ENCODE measurements around the gene XPR1. TPM values are rescaled to one million over a fixed set of nuclear protein-coding genes. Genes with fewer than 3 reads are reported as not detected.

Gene XPR1
- total RNA-seq, 1 donor from 2014 or later = 37.9 TPM

GRCh38 chr1:180921386-180921785 lies 289.6 kb downstream of the XPR1 start:
- no peak overlapping the region for H3K4me3 Mint-ChIP-seq
- no peak for DNase-seq (ENCODE audit: low spot score in 2 of 2, unreplicated experiment in 2 of 2)
- H3K27me3 Mint-ChIP-seq (ENCODE audit: low read depth) = no peaks in the 10 kb centered on the region
- H3K27ac Mint-ChIP-seq = no peak overlapping the region
- peaks cover 24% of the 10 kb centered on the region for H3K4me1 Mint-ChIP-seq
- TF ChIP-seq, protein P1, sequence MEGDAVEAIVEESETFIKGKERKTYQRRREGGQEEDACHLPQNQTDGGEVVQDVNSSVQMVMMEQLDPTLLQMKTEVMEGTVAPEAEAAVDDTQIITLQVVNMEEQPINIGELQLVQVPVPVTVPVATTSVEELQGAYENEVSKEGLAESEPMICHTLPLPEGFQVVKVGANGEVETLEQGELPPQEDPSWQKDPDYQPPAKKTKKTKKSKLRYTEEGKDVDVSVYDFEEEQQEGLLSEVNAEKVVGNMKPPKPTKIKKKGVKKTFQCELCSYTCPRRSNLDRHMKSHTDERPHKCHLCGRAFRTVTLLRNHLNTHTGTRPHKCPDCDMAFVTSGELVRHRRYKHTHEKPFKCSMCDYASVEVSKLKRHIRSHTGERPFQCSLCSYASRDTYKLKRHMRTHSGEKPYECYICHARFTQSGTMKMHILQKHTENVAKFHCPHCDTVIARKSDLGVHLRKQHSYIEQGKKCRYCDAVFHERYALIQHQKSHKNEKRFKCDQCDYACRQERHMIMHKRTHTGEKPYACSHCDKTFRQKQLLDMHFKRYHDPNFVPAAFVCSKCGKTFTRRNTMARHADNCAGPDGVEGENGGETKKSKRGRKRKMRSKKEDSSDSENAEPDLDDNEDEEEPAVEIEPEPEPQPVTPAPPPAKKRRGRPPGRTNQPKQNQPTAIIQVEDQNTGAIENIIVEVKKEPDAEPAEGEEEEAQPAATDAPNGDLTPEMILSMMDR (IDR thresholded peaks at IDR 0.05; ENCODE audit: unreplicated experiment) = no peak
- H3K36me3 Mint-ChIP-seq = peaks cover 3% of the 10 kb centered on the region
- H3K9me3 Mint-ChIP-seq = no peaks in the 10 kb centered on the region

DNA sequence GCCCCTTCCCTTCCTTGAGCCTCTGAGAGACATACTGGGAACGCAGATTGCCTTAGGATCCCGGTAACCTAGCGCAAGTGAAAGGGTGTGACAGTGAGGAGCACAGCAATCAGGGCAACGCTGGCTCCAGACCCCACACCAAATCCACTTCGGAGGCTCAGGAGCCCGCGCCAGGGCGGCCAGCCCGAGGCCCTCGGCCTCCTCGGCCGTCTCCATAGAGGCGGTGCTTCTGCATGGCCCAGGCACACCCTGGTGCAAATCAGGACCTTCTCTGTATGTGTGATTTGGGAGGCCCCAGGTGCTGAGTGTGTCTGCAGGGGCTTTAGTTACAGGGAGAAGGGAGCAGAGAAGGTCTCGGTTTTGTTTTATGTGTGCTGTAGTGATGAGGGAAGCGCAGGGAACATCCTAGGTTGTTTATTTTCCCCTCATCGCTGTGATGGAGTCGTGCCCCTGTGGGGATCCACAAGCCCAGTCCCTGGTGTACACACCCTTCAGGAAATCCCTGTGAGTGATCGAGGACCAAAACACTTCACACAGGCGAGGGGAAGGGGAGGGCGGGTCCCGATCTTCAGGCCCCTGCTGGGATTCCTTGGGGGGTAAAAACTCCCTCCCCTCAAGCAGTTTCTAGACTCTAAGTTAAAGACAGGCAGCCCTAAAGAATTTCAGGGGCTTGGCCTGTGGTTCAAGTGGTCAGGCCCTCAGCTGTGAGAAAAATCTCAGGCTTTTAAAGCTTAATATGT lies 290.2 kb downstream of the XPR1 start:
- DNase-seq (ENCODE audit: low spot score in 2 of 2, unreplicated experiment in 2 of 2) = no peak
- Mint-ChIP-seq H3K27ac (no peak overlapping the region), H3K4me3 (no peak overlapping the region), H3K4me1 (peaks cover 31% of the 10 kb centered on the region), H3K27me3 (ENCODE audit: low read depth) (no peaks in the 10 kb centered on the region), H3K9me3 (no peaks in the 10 kb centered on the region), H3K36me3 (peaks cover 3% of the 10 kb centered on the region)
- TF ChIP-seq, protein P1 (IDR thresholded peaks at IDR 0.05; ENCODE audit: unreplicated experiment) = no peak

- Mint-ChIP-seq H3K36me3 (peaks cover 3% of the 10 kb centered on the region), H3K9me3 (no peaks in the 10 kb centered on the region), H3K27ac (peak overlapping the region; percentile 25), H3K27me3 (ENCODE audit: low read depth) (no peaks in the 10 kb centered on the region), H3K4me1 (peaks cover 37% of the 10 kb centered on the region), H3K4me3 (no peak overlapping the region)
- DNase-seq (ENCODE audit: low spot score in 2 of 2, unreplicated experiment in 2 of 2) = no peak
- TF ChIP-seq, protein P1 (IDR thresholded peaks at IDR 0.05; ENCODE audit: unreplicated experiment) = no peak
These were observed 290.8 kb downstream of the XPR1 start for GRCh38 chr1:180922631-180923015.

DNA sequence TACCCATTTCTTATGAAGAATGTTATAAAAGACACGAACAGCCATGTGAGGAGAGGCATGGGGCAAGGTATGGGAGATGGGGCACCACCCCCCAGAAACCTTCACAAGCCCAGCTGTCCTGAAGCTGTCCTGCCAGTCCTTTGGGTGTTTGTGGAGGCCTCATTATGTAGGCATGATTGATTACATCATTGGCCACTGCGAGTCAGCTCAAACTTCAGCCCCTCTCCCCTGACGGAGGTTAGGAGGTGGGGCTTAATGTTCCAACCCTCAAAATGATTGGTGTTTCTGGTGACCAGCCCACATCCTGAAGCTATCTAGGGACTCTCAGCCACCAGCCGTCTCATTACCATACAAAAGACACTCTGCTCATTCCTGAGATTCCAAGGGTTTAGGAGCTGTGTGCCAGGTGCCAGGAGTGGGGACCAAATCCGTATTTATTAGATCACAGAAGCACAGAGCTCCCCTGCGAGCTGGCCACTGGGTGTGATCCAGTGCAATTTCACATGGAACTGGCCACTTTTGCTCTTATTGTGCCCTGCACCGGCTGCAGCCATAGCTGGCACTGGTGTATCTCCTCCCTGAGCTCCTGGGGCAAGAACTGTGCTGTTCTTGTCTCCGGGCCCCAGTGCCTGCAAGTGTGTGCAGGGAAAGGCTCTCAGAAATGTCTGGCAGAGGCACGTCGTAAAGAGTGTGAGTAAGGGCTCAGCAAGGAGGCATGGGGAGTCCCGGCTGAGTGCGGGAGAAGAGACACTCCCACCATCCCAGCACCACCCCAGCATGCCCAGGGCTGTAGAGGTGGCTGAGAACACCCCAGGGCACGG lies 291.4 kb downstream of the XPR1 start:
- Mint-ChIP-seq H3K27ac (no peak overlapping the region), H3K36me3 (peaks cover 3% of the 10 kb centered on the region), H3K4me3 (no peak overlapping the region), H3K27me3 (ENCODE audit: low read depth) (no peaks in the 10 kb centered on the region), H3K9me3 (no peaks in the 10 kb centered on the region), H3K4me1 (peaks cover 39% of the 10 kb centered on the region)
- DNase-seq (ENCODE audit: low spot score in 2 of 2, unreplicated experiment in 2 of 2) = no peak
- TF ChIP-seq, protein P1 (IDR thresholded peaks at IDR 0.05; ENCODE audit: unreplicated experiment) = no peak

- Mint-ChIP-seq H3K27ac (no peak overlapping the region), H3K4me1 (peaks cover 39% of the 10 kb centered on the region), H3K4me3 (no peak overlapping the region), H3K27me3 (ENCODE audit: low read depth) (no peaks in the 10 kb centered on the region), H3K36me3 (peaks cover 3% of the 10 kb centered on the region), H3K9me3 (no peaks in the 10 kb centered on the region)
- DNase-seq (ENCODE audit: low spot score in 2 of 2, unreplicated experiment in 2 of 2) = no peak
- TF ChIP-seq, protein P1 (IDR thresholded peaks at IDR 0.05; ENCODE audit: unreplicated experiment) = no peak
These were observed 292.1 kb downstream of the XPR1 start for GRCh38 chr1:180923887-180924286.
